ENCODE results near the gene PDE4D. TPM values are rescaled to one million over a fixed set of nuclear protein-coding genes. Genes with fewer than 3 reads are reported as not detected.

PDE4D gene
- total and polyA plus RNA-seq, 2 donors (not counting 3 experiments of a cell fraction or from before 2014, with no cell fraction given): 34.5 to 51.2 TPM

- BruUV-seq (replicated peaks): no TSS peak
- no peaks in the 10 kb centered on the region for H3K27me3 ChIP-seq (ENCODE audit: control insufficient read depth in 2 of 2, insufficient read depth in 2 of 2, low read length in 2 of 2)
- TF ChIP-seq MAX (IDR thresholded peaks at IDR 0.05; ENCODE audit: insufficient read depth, insufficient read length): no peak
- TF ChIP-seq MYC (IDR thresholded peaks at IDR 0.05; ENCODE audit: low read depth, low read length): no peak
- TF ChIP-seq GATA2 (IDR thresholded peaks at IDR 0.05; ENCODE audit: insufficient read depth, insufficient read length, low read depth, low read length): no peak
- no peak for TF ChIP-seq JUN (IDR thresholded peaks at IDR 0.05; ENCODE audit: borderline replicate concordance, insufficient read depth, insufficient read length, low read depth)
- no peak for TF ChIP-seq POLR2A (IDR thresholded peaks at IDR 0.05; ENCODE audit: low read depth, low read length)
- TF ChIP-seq FOS (IDR thresholded peaks at IDR 0.05; ENCODE audit: borderline replicate concordance, insufficient read depth, low read length): no peak
- no peak for TF ChIP-seq CTCF (IDR thresholded peaks at IDR 0.05; ENCODE audit: extremely low read depth in 1 of 2, insufficient read depth in 1 of 2, low read depth in 1 of 2, low read length in 2 of 2)
- no peak for TF ChIP-seq EZH2 (IDR thresholded peaks at IDR 0.05; ENCODE audit: borderline replicate concordance, low read depth, low read length, severe bottlenecking)
- TF ChIP-seq POLR2AphosphoS5 (IDR thresholded peaks at IDR 0.05; ENCODE audit: insufficient read depth, low read depth, low read length): no peak
- POLR2A ChIA-PET: no interaction called here
- dilution Hi-C loops (cut with MboI; ENCODE audit: extremely low pct_ligation_motif_present, low sequenced_read_pairs) (no loop called here), intact Hi-C loops (cut with micrococcal nuclease) (no loop called here)
- H3K4me2 ChIP-seq (ENCODE audit: insufficient read depth, low read length): no peak overlapping the region
- H3K4me3 ChIP-seq (replicated peaks in 1 of 3; ENCODE audit: insufficient read depth in 1 of 3, low read depth in 1 of 3, low read length in 3 of 3): no peak overlapping the region
- no peak overlapping the region for H2AFZ ChIP-seq (ENCODE audit: low read depth, low read length)
- peaks cover 5% of the 10 kb centered on the region for H3K4me1 ChIP-seq (ENCODE audit: control insufficient read depth, extremely low read depth, insufficient read depth, low read length)
- no peaks in the 10 kb centered on the region for H3K79me2 ChIP-seq (ENCODE audit: control insufficient read depth, insufficient read depth, low read length)
- no peaks in the 10 kb centered on the region for H3K9me1 ChIP-seq (replicated peaks; ENCODE audit: control insufficient read depth, extremely low read depth, insufficient read depth, low read length)
- peaks cover 3% of the 10 kb centered on the region for H4K20me1 ChIP-seq (replicated peaks; ENCODE audit: control insufficient read depth, extremely low read depth, insufficient read depth, low read length)
- FAIRE-seq (no peak), DNase-seq (ENCODE audit: low read depth, low spot score) (peak; percentile 36)
- no peaks in the 10 kb centered on the region for H3K9me3 ChIP-seq (replicated peaks; ENCODE audit: control insufficient read depth, insufficient read depth, low read length)
- no peak overlapping the region for H3K9ac ChIP-seq (replicated peaks; ENCODE audit: extremely low read depth, insufficient read depth, low read length)
- H3K27ac ChIP-seq (ENCODE audit: insufficient read depth, low read depth, low read length): no peak overlapping the region
- CTCF ChIA-PET: no interaction called here
- no peaks in the 10 kb centered on the region for H3K36me3 ChIP-seq (ENCODE audit: control insufficient read depth in 2 of 2, extremely low read depth in 1 of 2, insufficient read depth in 2 of 2, low read length in 2 of 2)
Measured at GRCh38 chr5:59607138-59607765, 286.3 kb downstream of the PDE4D start.

Measured in endothelial cell of umbilical vein (primary cell).